ENCODE data around the gene CPN1. TPM values are rescaled to one million over a fixed set of nuclear protein-coding genes. Genes with fewer than 3 reads are reported as not detected.

The CPN1 gene
- total and polyA plus RNA-seq, 2 of the 8 experiments (the other 6 are each of a cell fraction or from before 2014, with no cell fraction given), result 0.15 to 0.20 TPM

DNA sequence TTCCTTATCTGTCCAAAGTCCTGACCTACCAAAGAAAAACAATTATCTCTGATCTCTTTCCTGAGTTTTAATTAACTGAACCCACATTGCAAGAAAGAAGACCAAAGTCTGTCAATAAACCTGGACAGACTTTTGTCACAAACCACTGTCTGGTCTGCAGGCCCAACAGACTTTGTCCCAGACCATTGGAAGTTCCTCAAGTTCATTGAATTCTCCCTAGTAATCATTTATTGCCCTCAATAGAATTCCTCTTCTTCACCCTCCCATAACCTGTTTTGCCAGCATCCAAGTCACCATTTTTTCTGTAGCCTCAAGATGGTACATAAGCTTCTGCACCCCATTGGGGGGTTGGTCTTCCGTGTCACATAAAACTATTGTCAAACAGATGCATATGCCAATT, 68.0 kb downstream of the CPN1 start:
- Histone ChIP-seq H2AK5ac (ENCODE audit: low read depth, low read length) (no peak overlapping the region), H2BK20ac (ENCODE audit: low read length) (no peak overlapping the region), H3K56ac (replicated peaks; ENCODE audit: insufficient read length, low read depth, low read length) (no peak overlapping the region), H3K27me3 (replicated peaks in 1 of 4; ENCODE audit: control insufficient read depth in 3 of 4, extremely low read depth in 1 of 4, insufficient read depth in 3 of 4, low read length in 3 of 4) (no peaks in the 10 kb centered on the region; a peak in 2 of 7 replicates), H2BK5ac (ENCODE audit: low read depth, low read length) (no peak overlapping the region), H3K23me2 (ENCODE audit: low read depth, low read length) (peaks cover 4% of the 10 kb centered on the region; the same call in 1 of the 2 replicates), H2BK12ac (ENCODE audit: low read depth, low read length) (no peak overlapping the region), H3K9me3 (ENCODE audit: insufficient read depth in 2 of 2, low read depth in 1 of 2, low read length in 1 of 2) (no peaks in the 10 kb centered on the region), H4K20me1 (replicated peaks in 1 of 2; ENCODE audit: control insufficient read depth in 1 of 2, insufficient read depth in 2 of 2, low read length in 2 of 2) (peaks cover 0 to 2% of the 10 kb centered on the region in 2 experiments), H3K79me2 (ENCODE audit: control insufficient read depth in 1 of 2, insufficient read depth in 2 of 2, low read length in 2 of 2) (peaks cover 0 to 4% of the 10 kb centered on the region in 2 experiments; a peak in 2 of 4 replicates), H2AFZ (ENCODE audit: low read length) (no peak overlapping the region), H3K4ac (replicated peaks; ENCODE audit: insufficient read length, low read depth, low read length) (no peak overlapping the region), H4K8ac (ENCODE audit: extremely low read depth, insufficient read depth, low read length) (no peak overlapping the region), H3K14ac (ENCODE audit: insufficient read length) (no peak overlapping the region), H3K36me3 (ENCODE audit: control insufficient read depth in 2 of 4, insufficient read depth in 4 of 4, low read length in 3 of 4) (no peaks in the 10 kb centered on the region), H3K4me2 (ENCODE audit: insufficient read depth in 1 of 2, low read depth in 2 of 2, low read length in 2 of 2) (no peak overlapping the region), H3K23ac (ENCODE audit: insufficient read length) (no peak overlapping the region), H4K91ac (replicated peaks; ENCODE audit: insufficient read length, low read length) (no peak overlapping the region), H2BK15ac (ENCODE audit: low read length) (no peak overlapping the region), H3K4me1 (replicated peaks in 1 of 4; ENCODE audit: control insufficient read depth in 3 of 4, insufficient read depth in 4 of 4, low read length in 3 of 4) (peaks cover 0 to 7% (median 4%) of the 10 kb centered on the region in 4 experiments; a peak in 3 of 7 replicates), H3K27ac (ENCODE audit: low read depth, low read length) (no peak overlapping the region), H3K79me1 (ENCODE audit: low read depth, low read length) (no peaks in the 10 kb centered on the region), H2BK120ac (replicated peaks; ENCODE audit: low read depth, low read length) (no peak overlapping the region), H3K4me3 (ENCODE audit: extremely low read depth in 1 of 4, insufficient read depth in 2 of 4, low read depth in 3 of 4, low read length in 4 of 4) (no peak overlapping the region), H3K18ac (ENCODE audit: extremely low read depth, low read length) (no peak overlapping the region), H4K5ac (ENCODE audit: insufficient read length, low read depth, low read length) (no peak overlapping the region), H3K9ac (replicated peaks in 1 of 4; ENCODE audit: extremely low read depth in 1 of 4, low read depth in 3 of 4, low read length in 3 of 4) (no peak overlapping the region)
- ChIA-PET POLR2A (ENCODE audit: partially characterized antibody) (no interaction called here), CTCF (ENCODE audit: partially characterized antibody) (interaction anchor here (1.9 to 2.6 kb wide), 4 partner anchors 32 to 102 kb away, joined by 5 to 9 read pairs (median 6); no protein-coding TSS in a partner anchor)
- DNase-seq (ENCODE audit: low read depth in 1 of 2, low spot score in 2 of 2), result no peak
- no peak for FAIRE-seq
- WGBS, 2 experiments (ENCODE audit: extremely low coverage in 1 of 2, insufficient coverage in 1 of 2, insufficient read length in 1 of 2, insufficient replicate concordance in 2 of 2, low coverage in 1 of 2, low lambda C conversion rate in 2 of 2, missing lambda C conversion rate in 1 of 2), result 100% methylated on average over 1 of the region's 1 CpG; no CpG with 5 or more reads in 1 of the 2 experiments
- TF ChIP-seq CEBPB (IDR thresholded peaks at IDR 0.05; ENCODE audit: low read depth, low read length) (no peak), RFX5 (IDR thresholded peaks at IDR 0.05; ENCODE audit: borderline replicate concordance, low read depth, low read length) (no peak), CTBP2 (IDR thresholded peaks at IDR 0.05; ENCODE audit: borderline replicate concordance, insufficient read depth, insufficient read length, low read length) (no peak), EGR1 (IDR thresholded peaks at IDR 0.05; ENCODE audit: borderline replicate concordance, low read depth, low read length) (no peak), POU5F1 (IDR thresholded peaks at IDR 0.05; ENCODE audit: low read depth, low read length) (no peak), TEAD4 (IDR thresholded peaks at IDR 0.05; ENCODE audit: low read depth, low read length) (no peak), RNF2 (IDR thresholded peaks at IDR 0.05; ENCODE audit: borderline replicate concordance, low read depth, low read length, missing control alignments, poor library complexity, severe bottlenecking) (no peak), CHD2 (IDR thresholded peaks at IDR 0.05; ENCODE audit: low read length) (no peak)
- TF ChIP-seq, protein P1, sequence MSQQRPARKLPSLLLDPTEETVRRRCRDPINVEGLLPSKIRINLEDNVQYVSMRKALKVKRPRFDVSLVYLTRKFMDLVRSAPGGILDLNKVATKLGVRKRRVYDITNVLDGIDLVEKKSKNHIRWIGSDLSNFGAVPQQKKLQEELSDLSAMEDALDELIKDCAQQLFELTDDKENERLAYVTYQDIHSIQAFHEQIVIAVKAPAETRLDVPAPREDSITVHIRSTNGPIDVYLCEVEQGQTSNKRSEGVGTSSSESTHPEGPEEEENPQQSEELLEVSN (IDR thresholded peaks at IDR 0.05), result no peak
- TF ChIP-seq, protein P2, sequence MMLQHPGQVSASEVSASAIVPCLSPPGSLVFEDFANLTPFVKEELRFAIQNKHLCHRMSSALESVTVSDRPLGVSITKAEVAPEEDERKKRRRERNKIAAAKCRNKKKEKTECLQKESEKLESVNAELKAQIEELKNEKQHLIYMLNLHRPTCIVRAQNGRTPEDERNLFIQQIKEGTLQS (IDR thresholded peaks at IDR 0.05; ENCODE audit: insufficient read depth, low read depth, low read length), result no peak
